Putamen (tissue), 1 donor: ENCODE measurements around the gene GPRIN2.
"Not testable (repeated sequence)": the region's sequence is repeated elsewhere in the genome, so short reads cannot be mapped to it uniquely, and the experiment has no call there.

Source experiments
- DNase-seq: peaks from one replicate; pipeline ENCODE4 v3.0.0-alpha.2; 2016; ENCODE audit warnings: low spot score

Gene GPRIN2

GRCh38 chr10:46537309-46537708, 19.1 kb downstream of the GPRIN2 start:
- DNase-seq, result no peak

- DNase-seq, result no peak
These were observed 19.7 kb downstream of the GPRIN2 start for GRCh38 chr10:46536781-46537180.

DNA sequence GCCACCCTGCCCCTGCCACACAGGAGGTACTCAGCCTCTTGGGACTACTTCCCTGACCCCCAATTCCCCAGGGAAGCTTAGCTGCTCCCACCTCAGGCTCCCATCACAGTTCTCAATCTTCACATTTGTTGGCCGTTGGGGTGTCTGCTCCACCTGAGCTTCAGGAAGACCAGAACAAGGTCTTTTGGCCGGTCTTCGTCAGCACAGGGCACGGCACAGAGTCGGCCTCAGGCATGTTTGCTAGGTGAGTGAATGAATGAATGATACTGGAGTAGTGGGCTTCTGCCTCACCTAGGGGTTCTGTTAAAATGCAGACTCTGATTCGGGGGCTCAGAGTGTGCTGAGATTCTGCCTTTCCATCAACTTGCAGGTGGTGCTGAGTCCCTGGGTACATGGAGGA, 20.3 kb downstream of the GPRIN2 start:
- DNase-seq, result no peak

DNA sequence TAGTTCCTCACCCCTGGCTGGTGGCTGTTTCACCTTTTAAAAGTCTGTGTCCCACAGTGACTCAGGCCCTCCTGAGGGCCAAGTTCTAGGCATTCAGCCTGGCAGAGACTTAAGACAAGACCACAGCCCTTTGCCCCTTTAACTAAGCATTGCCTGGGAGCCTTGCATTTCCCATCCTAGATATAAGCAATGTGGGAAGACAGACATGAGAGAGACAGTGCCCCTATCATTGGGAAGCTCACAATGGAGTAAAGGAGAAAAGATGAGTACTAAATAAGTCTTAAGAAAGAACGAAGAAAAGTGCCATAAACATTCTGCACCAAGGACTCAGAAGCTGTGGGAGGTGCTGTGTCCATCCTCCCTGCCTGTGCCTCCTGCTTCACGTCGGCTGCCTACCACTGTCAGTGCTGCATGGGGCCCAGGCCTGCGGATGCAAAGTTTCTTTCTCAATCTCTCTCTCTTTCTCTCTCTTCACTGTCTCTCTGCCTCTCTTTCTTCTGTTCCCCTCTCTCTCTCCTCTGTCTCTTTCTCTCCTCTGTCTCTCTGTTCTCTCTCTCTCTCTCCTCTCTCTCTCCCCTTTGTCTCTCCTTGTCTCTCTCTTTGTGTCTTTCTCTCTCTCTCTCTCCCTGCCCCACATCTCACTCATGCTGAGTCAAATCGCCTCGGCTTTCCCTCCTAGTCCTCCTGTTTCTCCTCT, 21.5 kb downstream of the GPRIN2 start:
- no peak for DNase-seq

DNA sequence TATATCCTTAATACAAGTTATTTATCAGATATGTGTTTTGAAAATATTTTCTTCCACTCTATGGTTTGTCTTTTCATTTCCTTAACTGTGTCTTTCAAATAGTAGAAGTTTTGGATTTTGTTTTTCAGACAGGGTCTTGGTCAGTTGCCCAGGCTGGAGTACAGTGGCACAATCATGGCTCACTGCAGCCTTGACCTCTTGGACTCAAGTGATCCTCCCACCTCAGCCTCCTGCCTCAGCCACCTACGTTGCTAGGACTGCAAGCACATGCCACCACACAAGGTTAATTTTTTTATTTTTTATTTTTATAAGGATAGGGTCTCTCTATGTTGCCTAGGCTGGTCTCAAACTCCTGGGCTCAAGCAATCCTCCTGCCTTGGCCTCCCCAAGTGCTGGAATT, 24.2 kb downstream of the GPRIN2 start:
- DNase-seq, result not testable (repeated sequence)

- no peak for DNase-seq
These were observed 25.9 kb downstream of the GPRIN2 start for GRCh38 chr10:46530249-46531186.

GRCh38 chr10:46529742-46530141, 26.7 kb downstream of the GPRIN2 start:
- DNase-seq, result not testable (repeated sequence)

DNA sequence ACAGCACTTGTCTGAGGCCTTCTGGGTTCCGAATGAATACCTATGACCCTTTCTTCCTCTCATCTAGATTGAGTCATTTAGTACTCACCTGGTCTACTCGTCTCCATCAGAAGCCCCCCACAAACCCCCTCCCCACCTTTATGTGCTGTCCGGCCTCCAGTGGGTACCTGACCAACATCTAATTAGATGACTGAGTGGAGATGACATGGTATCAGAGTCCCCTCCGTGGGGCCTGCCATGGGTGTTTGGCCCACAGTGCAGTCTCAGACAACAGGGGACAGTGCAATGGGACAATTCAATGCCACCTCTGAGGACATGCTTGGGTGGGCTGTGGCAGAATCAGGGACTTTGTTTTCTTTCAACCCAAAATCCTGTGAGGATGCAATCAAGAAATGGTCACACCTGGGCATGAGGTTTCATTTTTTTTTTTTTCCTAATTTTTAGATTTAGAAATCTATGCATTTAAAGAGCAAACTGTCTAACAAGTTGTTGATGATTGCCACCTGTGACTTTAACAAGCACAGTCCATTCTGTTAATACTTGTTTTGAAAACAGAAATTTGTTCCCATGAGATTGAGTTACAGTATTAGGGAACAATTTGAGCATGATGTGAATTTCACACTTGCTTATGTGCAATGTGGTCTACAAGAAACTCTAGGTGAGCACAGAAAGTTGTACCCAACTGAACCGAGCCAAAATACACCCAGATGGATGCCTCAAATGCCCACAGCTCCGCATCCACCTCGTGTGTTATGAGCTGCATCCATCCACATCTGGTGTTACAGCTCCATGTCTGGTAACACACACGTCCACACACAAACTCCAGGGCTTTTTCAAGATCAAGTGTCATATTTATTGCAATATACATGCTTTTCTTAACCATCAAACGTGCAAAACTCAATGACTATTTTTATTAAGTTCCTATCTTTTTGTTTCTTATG, 27.5 kb downstream of the GPRIN2 start:
- no peak for DNase-seq

DNA sequence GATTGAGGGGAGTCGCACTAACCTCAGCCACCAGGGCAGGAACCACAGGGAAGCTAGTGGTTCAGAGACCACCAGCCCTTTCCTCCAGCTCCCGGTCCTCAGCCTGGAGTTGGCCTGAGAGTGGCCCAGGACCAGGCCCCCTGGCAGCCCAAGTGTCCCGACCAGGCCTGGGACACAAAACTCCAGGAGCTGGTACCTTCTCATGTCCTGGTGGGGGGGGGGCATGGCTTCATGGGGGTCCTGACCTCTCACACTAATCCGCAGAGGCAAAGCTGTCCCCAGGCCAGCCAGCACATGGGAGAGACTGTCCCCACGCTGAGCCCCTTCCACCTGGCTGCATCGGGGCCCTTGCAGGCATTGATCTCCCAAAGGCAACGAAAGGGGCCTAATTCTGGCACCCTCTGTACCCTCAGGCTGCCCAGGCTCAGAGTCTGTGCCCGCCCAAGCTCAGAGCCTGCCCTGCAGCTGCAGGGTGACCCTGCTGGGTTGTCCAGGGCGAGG, 28.2 kb downstream of the GPRIN2 start:
- no peak for DNase-seq

GRCh38 chr10:46527241-46527811, 29.1 kb downstream of the GPRIN2 start:
- no peak for DNase-seq

DNA sequence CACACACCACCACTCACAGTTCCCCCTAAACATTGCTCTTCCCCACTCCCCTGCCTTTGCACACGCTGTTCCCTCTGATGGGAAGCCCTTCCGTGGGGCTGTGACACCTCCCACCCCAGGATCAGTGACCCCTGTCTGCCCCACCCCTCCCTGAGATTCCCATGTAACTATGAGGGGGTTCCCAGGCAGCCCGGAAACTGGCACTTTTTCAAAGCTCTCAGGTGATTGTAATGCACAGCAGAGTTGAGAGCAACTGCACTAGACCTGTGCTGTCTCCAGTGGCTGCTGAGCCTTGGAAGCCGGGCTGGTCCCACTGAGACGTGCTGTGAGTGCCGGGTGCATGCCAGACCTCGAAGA, 29.8 kb downstream of the GPRIN2 start:
- DNase-seq, result no peak

DNA sequence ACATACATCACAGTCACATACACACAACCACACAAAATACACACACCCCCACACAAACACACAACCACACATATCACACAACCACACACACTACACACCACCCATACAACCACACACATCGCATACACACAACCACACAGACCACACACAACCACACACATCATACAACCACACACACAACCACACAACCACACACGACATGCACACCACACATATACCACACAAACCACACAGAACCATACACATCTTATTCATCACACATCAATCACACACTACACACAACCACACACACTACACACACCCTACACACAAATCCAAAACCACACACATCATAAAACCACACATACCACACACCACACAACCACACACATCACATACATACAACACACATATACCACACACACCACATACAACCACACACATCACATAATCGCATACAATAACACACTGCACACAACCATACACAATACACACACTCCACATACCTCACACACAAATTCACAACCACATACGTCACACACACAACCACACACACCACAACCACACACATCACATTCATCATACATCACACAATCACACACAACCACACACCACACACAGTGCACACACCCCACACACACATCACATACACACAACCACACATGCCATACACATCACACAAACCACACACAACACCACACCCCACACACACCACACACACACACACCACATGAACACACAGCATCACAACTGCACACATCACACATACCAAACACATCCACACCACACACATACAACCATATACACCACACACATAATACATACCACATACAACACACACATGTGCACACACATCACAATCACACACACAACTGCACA, 30.4 kb downstream of the GPRIN2 start:
- DNase-seq, result no peak

DNA sequence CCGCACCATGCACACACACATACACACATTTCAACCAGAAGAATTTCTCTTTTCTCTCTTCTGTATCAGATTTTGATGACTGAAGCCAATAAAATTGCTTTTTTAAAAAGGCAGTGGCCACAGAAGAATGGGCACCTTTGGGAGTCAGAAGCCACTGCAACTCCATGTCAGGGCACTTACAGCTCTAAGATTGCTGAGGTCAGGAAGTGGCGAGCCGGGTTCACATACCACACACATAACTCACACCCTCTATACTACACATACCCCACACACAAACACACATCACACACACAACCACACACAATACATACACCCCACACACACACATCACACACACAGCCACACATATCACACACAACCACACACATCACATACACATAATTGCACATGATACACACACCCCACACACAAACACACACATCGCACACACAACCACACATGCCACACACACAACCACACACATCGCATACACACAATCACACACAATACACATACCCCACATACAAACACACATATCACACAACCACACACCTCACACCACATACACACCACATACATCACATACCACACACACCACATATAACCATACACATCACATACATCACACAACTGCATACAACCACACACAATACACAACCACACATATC, 31.2 kb downstream of the GPRIN2 start:
- DNase-seq, result no peak

DNA sequence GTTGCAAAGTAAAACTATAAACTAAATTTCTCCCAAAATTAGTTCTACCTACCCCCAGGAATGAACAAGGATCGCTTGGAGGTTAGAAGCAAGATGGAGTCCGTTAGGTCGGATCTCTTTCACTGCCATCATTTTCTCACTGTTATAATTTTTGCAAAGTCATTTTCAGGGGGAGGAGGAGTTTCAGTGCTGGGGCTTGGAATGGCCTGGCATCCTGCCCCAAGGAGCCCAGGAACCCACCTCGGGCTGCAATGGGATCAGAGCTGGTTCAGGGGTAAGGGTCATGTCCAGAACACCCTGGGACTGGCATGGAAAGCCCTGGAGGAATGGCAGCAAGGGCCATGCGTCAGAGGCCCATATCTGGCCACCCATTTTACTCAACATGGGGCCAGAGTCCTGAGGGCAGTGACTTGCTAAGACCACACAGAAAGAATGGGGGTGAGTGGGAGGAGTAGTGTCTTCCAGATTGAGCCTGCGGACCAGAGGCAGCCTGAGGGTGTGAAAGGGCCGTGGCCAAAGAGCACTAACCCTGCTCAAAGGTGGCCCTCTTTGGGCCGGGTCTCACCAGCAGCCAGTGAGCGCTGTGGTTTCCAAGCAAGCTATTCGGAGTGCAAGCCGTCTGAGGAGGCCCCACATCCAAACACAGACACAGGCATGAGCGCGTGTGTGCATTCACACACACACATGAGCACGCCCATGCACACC, 31.8 kb downstream of the GPRIN2 start:
- DNase-seq, result no peak

GRCh38 chr10:46523962-46524471, 32.4 kb downstream of the GPRIN2 start:
- DNase-seq, result no peak

- DNase-seq, result no peak
These were observed 33.1 kb downstream of the GPRIN2 start for GRCh38 chr10:46523119-46523961.

DNA sequence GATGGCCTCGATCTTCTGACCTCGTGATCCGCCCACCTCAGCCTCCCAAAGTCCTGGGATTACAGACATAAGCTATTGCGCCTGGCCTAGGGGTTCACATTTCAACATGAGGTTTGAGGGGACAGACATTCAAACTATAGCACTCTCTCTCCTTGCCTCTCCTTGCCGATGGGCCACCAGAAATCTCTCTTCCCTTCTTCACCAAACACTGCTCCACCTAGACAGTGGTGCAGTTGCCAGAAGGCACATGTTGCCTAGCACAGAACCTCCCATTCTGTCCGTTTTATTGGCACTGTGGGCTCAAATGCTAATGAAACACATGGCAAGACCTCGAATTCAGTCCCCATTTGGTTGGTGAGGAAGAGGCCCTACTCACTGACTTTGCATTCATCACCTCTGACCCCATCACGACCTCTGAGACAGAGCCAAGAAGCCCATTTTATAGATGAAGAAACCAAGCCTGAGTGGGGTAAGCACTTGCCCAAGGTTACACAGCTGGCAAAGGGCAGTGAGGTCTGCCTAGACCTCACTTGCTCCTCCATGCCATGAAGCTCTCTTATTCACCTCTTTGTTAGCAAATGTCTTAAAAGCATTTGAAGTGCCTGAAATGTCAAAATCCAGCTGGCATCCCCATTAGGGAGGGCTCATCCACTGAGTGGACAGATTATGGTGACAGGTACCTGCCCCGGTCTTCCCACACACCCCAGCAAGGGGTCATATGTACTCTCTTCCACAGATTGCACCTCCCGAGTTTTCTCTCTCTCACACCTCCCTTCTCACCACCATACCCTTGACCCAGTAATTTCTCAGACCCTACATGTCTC, 34.0 kb downstream of the GPRIN2 start:
- no peak for DNase-seq
